ENCODE measurements around the gene ITGBL1.

ITGBL1 gene

DNA sequence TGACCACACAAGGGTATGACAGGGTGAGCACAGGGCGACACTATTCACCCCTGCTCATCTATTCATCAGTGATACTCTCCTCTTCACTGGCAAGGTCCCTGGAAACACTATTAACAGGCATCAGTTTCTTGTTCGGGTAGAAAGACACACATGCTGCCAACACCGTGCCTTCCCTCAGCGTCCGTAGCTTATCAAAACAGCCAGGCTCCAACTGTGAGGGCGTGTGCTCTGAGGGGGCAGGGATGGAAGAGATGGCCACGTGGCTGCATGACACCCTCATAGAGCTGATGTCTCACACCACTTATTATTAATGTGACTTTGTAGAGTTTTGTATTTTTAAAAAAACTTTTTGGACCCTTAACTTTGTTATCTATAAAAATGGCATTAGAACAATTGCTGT is 160.3 kb downstream of the ITGBL1 start:
- TF ChIP-seq, protein P1, sequence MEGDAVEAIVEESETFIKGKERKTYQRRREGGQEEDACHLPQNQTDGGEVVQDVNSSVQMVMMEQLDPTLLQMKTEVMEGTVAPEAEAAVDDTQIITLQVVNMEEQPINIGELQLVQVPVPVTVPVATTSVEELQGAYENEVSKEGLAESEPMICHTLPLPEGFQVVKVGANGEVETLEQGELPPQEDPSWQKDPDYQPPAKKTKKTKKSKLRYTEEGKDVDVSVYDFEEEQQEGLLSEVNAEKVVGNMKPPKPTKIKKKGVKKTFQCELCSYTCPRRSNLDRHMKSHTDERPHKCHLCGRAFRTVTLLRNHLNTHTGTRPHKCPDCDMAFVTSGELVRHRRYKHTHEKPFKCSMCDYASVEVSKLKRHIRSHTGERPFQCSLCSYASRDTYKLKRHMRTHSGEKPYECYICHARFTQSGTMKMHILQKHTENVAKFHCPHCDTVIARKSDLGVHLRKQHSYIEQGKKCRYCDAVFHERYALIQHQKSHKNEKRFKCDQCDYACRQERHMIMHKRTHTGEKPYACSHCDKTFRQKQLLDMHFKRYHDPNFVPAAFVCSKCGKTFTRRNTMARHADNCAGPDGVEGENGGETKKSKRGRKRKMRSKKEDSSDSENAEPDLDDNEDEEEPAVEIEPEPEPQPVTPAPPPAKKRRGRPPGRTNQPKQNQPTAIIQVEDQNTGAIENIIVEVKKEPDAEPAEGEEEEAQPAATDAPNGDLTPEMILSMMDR (IDR thresholded peaks at IDR 0.05; ENCODE audit: low read depth, low read length), result no peak
- no peak overlapping the region for H3K4me3 ChIP-seq (ENCODE audit: low read depth, low read length)

DNA sequence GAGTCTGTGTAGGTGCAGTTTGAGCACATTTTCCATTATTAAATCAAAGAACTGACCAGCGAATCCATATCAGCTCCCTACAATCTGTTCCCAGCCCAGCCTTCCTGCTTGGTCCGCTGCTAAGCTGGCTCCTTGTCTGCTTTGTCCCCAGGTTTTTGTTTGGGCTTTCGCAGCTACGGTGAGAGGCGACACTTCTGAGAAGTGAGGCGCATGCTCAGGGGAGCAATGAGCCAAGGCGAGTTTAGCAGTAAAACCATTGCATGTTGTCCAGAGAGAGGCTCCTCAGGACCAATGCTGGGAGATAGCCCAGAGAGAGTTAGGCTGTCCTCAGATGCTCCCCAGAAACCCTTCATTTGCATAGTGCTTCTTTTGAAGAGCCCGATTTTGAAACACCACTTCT is 162.0 kb downstream of the ITGBL1 start:
- H3K4me3 ChIP-seq (ENCODE audit: low read depth, low read length), result no peak overlapping the region
- TF ChIP-seq, protein P1 (IDR thresholded peaks at IDR 0.05; ENCODE audit: low read depth, low read length), result no peak

DNA sequence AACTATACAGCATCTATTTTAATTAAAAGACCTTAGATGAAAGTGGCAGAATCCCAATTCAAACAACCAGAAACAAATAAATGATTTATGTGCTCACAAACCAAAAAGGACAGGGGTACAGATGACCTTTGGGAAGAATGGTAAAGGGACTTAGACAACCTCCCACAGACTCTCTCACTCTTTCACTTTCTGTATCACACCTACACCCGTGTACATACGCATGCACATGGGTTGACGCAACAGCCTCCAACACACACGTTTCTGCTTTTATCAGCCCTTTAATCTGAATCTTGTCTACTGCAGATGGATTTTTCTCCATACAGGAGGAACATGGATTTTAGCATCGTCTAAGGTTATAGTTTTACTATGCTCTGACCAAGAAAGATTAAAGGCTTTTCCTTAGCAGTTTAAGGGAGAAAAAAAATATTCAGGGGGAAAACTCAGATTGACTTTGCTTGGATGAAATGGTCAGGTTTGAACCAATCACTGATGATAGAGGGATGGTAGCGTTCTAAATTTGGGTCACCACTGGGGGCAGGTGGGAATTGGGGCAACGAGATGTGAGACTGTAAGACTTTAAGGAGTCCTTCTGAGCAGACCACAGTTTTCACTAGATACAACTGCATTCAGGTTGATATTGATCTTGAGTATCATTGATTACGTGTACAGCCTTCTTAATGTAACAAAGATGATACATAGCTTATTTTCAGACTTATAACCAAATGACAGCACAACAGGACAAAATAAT is 166.1 kb downstream of the ITGBL1 start:
- H3K4me3 ChIP-seq (ENCODE audit: low read depth, low read length), result no peak overlapping the region
- TF ChIP-seq, protein P1 (IDR thresholded peaks at IDR 0.05; ENCODE audit: low read depth, low read length), result no peak

DNA sequence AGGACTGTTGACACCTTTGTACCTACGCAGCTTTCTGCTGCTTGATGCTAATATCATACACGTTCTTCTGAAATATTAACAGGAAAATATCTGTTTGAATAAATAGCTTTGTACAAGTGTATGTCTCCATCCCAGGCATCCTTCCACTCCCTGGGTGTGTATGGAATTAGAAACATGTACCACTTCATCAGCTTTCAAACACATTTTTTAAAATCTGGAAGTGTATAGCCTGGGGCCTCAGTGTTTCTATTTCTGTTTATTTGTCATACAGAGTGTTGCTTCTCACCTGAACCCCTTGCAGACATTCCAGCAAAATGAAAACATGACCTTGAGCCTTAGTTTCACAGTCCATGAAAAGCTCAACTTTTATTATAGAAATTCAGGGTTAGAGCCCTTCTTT is 168.6 kb downstream of the ITGBL1 start:
- H3K4me3 ChIP-seq (ENCODE audit: low read depth, low read length), result no peak overlapping the region
- TF ChIP-seq, protein P1 (IDR thresholded peaks at IDR 0.05; ENCODE audit: low read depth, low read length), result no peak

DNA sequence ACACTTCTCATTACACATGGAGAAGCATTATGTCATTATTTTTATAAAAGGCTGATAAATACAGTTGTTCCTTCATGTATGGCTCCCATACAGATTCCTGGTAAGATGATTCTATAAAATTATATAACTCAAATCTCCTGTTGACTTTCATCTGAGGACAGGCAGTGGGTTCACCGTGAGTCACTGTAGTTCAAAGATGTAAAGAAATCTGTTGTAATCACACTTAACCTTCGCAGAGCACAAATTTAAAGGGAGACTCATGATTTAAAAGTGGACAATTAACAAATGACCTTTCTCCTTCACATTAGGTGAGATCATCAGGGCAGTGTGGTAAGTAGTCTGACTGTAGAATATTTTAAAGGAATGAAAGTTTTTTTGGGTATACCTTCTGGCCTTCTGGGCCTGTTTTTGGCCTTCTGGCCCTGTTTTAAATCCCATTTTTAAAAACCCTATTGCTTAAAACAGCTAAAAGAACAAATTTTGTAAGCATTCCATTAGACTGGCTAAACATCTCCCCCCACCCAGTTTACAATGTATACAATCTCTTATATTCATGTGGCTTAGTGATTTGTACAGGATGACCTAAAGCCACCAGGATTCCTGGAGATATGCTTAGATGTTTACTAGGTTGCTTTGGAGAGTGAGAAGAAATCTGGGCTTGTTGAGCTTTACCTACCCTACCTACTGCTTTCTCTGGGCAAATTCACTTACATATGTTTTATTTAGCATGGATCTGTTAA is 171.2 kb downstream of the ITGBL1 start:
- peak overlapping the region; percentile 44 for H3K4me3 ChIP-seq (ENCODE audit: low read depth, low read length)
- TF ChIP-seq, protein P1 (IDR thresholded peaks at IDR 0.05; ENCODE audit: low read depth, low read length), result no peak

DNA sequence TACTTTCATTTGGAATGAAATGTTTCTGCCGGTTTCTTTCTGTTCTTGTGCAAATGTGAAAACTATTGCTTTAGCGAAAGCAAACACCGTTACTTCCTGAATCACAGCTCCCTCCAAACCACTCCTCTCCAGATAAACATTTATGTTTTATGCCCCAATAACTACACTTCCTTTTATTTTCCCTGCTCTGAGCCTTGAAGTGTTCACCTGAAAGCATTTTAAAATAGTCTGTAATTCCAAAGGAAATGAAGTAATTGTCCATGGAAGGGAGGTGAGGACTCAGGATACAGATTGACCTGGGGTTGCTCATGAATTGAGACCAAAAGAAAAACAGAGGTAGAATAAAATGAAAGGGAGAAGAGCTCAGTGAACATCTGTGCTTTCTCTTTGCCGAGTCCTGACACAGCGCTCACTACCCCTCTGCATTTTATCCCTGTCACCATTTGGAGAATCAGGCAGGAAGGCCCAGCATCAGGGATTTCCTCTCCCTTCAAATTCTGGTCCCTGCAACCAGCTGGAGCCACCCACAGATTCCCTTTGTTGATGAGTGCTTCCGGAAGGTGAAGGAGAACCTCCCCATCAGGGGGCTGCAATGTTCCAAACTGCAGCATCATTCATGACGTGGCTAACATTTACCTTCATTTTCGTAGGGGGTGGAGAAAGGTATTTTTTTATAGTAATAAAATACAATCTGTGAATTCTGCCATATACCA is 171.9 kb downstream of the ITGBL1 start:
- TF ChIP-seq, protein P1 (IDR thresholded peaks at IDR 0.05; ENCODE audit: low read depth, low read length), result no peak

More for the DNA sequence above, 171.9 kb downstream of the ITGBL1 start:
- peak overlapping the region; percentile 44 for H3K4me3 ChIP-seq (ENCODE audit: low read depth, low read length)
